Left colon (tissue), 2 donors: Measurements from ENCODE around the gene MBD1. TPM values are rescaled to one million over a fixed set of nuclear protein-coding genes. Genes with fewer than 3 reads are reported as not detected.
A peak's percentile ranks its signal among the peaks of the same experiment; 100 is the strongest.
"Not testable (repeated sequence)": the region's sequence is repeated elsewhere in the genome, so short reads cannot be mapped to it uniquely, and the experiment has no call there.

Source experiments
- ATAC-seq: fragments of 200-7000 bp; cut with Tn5 transposase; one replicate; pipeline ENCODE4 v1.9.1; 2020; ENCODE audit warnings: mild to moderate bottlenecking, moderate library complexity
- DNase-seq, 2 donors: peaks; one replicate each; pipeline ENCODE4 v3.0.0-alpha.2; 2020
- intact Hi-C, 2 donors: fragments of 100-400 bp; cut with DNase I in 1 of 2; cut with micrococcal nuclease in 1 of 2; formaldehyde crosslinking; loops; one replicate each; pipeline versions ENCODE4 v1.11.2 to v1.14.0; 2022; cut with DNase I, micrococcal nuclease
- total RNA-seq, 2 donors: library from RNA; stranded (reverse); fragmentation: NEBNext Ultra II Directional; extraction: Animal tissue kit (Norgen Biotek cat#: 25700); gene quantifications; one replicate each; pipeline ENCODE4 v1.2.1, GENCODE V29; 2021
- donor health status: DM: no; HTN: no; CAD: no.
- donor health status: DM: yes; HTN: yes; CAD: no.

MBD1 gene
- total RNA-seq, 2 donors from 2014 or later, result 66.4 to 68.0 TPM

DNA sequence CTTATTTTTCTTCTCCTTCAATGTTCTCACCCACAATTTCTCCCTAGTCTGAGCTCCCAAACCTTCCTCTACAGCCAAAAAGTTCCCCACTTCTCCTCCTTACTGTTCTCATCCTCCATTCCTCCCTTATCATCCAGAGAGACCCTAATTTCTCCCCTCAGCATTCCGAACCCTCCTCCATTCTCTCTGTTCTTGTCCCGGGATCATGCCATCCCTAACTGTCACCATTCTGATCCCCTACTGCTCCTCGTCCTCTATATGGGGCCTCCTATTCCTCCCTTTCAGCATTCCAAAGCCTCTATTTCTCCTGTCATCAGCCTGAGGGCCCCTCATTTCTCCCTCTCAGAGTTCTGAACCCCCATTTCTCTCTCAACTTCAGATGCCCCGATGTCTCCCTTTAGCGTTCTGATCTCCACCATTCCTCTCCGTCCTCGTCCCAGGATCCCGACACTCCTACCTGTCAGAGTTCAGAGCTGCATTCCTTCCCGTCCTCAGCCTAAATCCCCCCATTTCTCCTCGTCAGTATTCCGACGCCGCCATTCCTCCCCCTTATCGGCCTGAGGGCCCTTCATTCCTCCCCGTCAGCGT lies 522 bp downstream of the MBD1 start:
- intact Hi-C loops, result no loop called here
- DNase-seq, result no peak
- ATAC-seq, result no peak

- ATAC-seq (no peak), DNase-seq (no peak)
- intact Hi-C loops, result no loop called here
Measured at GRCh38 chr18:50279752-50280151, 1.6 kb downstream of the MBD1 start.

DNA sequence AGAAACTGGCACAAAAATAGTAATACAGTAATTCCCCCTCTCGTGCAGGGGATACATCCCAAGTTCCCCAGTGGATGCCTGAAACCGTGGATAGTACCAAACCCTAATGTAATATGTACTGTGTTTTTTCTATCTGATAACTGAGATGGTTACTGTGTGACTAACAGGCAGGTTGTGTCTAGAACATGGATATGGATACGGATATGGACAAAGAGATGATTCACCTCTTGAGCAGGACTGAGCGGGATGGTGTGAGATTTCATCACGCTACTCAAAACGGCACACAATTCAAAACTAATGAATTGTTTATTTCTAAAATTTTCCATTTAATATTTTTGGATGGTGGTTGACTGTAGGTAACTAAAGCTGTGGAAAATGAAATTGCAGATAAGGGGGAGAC lies 3.4 kb downstream of the MBD1 start:
- DNase-seq (no peak), ATAC-seq (no peak)
- intact Hi-C loops, result no loop called here

DNA sequence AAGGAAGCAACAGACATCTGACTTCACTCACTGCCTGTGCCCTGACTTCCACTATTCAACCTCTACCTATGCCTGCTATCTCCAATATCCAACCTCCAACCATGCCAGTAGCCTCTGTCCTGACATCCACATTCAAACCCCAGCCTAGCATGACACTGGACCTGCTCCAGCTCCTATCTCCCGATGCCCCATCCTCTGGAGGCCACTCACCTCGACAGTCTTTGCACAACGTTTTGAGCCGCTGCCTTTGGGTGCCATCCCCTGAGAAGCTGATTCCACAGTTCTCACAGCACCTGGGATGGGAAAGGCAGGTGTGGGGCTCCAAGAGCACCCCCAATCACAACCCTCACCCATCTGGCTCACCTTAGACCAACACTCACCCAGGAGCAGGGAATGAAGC lies 4.9 kb downstream of the MBD1 start:
- ATAC-seq (no peak), DNase-seq (no peak)
- intact Hi-C loops, result no loop called here

GRCh38 chr18:50275503-50276036 lies 5.8 kb downstream of the MBD1 start:
- intact Hi-C loops, result no loop called here
- ATAC-seq (no peak), DNase-seq (no peak)

- intact Hi-C loops, result no loop called here
- ATAC-seq (no peak), DNase-seq (no peak)
Measured at GRCh38 chr18:50274941-50275340, 6.4 kb downstream of the MBD1 start.

- intact Hi-C loops, result no loop called here
- ATAC-seq, result peak; percentile 9
- DNase-seq, result no peak
Measured at GRCh38 chr18:50274044-50274442, 7.3 kb downstream of the MBD1 start.

DNA sequence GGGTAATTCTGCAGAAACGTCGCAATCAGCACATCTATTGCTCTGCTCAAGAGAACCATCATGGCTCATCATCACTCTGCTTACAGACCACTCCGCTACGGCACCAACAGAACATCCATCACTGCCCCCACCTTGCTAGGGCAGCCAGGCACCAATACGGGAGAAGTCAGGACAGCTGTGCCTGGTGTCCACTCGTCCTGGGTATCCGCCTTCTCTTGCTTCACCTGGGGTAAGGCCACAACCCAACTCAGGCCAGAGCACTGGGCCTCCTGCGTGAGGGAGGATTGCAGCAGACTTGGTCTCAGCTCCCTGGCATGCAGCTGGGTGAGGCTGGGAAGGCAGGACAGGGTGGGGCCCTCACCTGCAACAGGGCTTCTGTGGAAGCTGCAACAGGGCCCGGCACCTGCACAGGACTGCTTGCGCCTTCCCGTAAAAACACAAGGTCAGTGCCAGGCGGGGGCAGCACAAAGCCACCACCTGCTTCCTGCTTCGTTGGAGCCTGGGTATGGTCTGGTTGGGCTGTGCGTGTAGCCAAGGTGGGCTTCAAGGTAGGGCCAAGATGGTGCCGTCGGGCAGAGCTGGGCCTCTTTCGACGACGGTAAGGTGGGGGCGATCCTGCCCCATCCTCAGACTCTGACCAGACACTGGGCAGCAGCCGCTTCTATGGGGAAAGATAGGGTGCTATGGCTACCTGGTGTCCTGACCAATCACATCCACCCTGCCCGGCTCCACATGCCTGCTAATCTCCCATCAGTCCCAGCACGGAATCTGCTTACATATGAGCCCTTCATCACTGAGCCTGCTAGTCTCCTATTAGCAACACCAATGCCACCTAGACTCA lies 7.9 kb downstream of the MBD1 start:
- no peak for DNase-seq

DNA sequence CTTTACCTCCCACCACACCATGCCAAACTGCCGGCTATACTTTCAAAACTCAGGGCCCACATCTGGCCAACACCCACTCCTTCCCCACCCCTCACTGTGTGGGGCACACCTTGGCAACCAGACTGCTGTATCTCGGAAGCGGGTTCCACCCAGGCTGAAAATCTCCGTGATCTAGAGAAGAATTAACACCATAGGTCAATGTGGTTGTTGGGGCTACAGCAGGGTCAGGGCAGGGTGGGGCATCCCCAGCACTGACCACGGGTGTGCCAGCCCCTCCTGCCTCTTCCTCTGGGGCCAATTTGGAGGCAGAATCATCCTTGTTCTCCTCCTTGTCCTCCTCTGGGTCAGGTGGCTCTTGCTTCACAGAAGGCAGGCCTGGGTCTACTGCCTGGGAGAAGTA lies 8.8 kb downstream of the MBD1 start:
- no peak for DNase-seq
- intact Hi-C loops, result no loop called here
- ATAC-seq, result no peak

More for the DNA sequence above, 7.9 kb downstream of the MBD1 start:
- intact Hi-C loops, result no loop called here
- ATAC-seq, result peak; percentile 6

DNA sequence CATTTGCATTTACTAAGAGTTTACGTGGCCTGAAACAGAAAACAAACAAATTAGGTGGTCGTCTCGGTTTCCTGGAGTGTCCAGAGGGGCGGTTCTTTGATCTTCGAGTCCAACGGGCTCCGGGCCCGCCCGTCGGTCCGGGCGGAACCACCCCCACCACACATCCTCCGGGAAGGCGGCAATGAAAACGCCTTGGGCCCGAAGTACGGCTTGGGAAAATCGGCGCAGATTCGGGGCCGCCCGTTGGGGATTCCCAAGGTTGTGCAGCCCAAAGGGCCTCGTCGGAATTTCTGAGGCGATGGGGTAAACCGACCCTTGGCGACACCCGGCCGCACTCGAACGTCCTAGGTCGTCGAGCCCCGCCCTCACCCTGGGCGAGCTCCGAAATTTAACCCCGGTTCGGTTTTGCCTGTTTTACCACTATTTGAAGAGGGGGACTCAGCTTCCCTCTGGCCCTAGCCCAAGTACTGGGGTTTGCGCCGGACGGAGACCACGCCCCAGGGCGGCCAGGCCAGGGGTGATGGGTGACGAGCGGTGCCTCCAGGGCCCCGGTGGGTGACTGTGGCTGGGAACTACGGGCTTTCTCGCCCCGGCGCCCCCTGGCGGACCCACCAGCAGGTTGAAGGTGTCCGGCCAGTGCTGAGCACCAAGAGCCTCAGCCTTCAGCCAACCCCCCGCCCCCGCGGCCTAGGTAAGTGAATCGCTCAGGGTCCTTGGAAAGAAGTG lies 13.1 kb downstream of the MBD1 start:
- intact Hi-C loops, result no loop called here
- DNase-seq (peak; percentile 85 to 91), ATAC-seq (peak; percentile 74)

DNA sequence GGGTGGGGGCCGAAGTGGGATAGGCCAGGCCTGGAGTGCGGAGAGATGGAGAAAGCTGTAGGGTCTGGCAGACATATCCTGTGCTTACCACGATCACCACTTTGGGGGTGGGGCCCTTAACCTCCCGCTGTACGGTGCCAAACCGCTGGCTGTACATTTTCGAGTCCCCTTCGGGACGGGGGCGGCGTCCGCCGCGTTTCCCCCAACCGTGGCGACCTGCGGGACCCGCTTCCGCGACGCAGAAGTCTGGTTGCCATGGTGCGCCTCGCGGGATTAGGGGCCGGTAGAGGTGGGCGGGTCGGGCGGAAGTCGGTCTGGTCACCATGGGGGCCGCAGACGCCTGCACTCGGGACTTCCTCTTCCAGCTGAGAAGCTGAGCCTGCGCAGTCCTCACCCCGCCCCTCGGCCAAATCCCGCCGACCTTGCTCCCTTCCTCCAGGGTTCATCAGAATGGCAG lies 15.0 kb downstream of the MBD1 start, which contains the start of gene CFAP53:
Gene CFAP53 (minus strand): TSS at position 248 of the 457 bp plus-strand sequence. CDS start 91 bp downstream, at position 157.
- ATAC-seq (peak; percentile 96), DNase-seq (peak; percentile 94 to 95)
- intact Hi-C loops, result no loop called here

- no peak for DNase-seq
Measured at GRCh38 chr18:50262977-50263376, 18.3 kb downstream of the MBD1 start.

DNA sequence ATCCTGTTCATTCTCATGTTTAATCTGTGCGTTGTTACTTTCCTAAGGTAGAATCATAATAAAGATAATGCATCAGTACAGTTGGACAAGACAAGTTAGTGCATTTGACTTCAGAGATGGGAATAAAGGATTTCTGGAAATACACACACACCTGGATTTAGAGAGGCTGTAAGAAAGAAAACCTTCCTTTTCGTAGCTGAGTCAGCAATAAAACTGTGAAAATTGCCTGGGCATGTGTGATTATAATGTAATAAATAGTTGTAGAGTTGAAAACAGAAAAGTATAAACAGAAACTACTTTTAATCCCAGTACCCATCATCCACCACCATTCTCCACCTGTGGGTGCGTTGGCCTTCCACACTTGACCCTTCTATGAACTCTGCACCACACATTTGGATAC lies 30.4 kb downstream of the MBD1 start:
- no peak for ATAC-seq
- DNase-seq, result no peak
- intact Hi-C loops, result no loop called here

More at GRCh38 chr18:50262977-50263376, 18.3 kb downstream of the MBD1 start:
- intact Hi-C loops, result no loop called here
- ATAC-seq, result no peak

DNA sequence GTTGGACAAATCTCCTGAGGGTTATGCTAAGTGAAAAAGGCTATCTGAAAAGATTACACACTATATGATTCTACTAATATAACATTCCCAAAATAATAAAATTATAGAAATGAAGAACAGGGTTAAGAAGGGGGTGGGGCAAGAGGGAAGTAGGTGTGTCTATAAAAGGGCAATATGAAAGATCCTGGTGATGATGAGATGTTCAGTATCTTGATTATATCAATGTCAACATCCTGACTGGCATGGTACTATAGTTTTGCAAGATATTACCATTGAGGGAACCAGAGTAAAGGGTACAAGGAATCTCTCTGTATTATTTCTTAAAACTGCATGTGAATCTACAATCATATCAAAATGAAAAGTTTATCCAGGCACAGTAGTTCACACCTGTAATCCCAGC lies 31.7 kb downstream of the MBD1 start:
- DNase-seq (no peak), ATAC-seq (no peak)
- intact Hi-C loops, result no loop called here

DNA sequence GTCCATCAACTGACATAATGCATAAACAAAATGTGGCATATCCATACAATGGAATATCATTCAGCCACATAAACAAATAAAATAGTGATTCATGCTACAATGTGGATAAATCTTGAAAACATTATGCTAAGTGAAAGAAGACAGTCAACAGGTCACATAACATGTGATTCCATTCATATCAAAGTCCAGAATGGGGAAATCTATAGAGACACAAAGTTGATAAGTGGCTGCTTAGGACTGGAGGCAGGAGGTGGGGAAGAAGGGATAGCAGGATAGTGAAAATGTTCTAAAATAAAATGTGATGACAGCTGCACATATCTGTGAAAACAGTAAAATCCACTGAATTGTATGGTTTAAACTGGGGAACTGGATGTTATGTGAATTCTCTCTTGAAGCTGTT lies 33.8 kb downstream of the MBD1 start:
- ATAC-seq, result no peak

GRCh38 chr18:50241768-50242167 lies 39.6 kb downstream of the MBD1 start:
- intact Hi-C loops, ATAC-seq, DNase-seq: not testable (repeated sequence)

More for the DNA sequence above, 33.8 kb downstream of the MBD1 start:
- intact Hi-C loops, result no loop called here
- DNase-seq, result no peak

- intact Hi-C loops, result no loop called here
- peak; percentile 72 for ATAC-seq
- no peak for DNase-seq
Measured at GRCh38 chr18:50240080-50240563, 41.2 kb downstream of the MBD1 start.

DNA sequence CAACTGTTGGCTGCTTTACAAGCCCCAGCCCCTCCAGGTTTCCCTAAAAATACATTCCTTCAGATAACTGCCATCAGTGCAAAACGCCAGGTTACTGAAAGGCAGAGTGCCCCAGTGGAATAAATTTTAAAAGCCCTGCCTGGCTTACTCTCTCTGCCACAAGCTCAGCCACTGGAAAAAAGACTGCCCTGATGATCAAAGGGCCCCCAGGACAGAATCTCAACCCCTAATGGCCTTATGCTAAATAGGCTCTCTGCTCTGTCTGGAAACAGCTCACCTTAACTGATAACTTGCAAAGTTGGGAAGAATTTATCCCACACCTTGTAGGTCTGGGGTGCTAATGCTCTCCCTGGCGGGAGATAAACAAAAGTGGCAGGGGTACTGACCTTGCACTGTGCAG lies 48.9 kb downstream of the MBD1 start:
- no peak for ATAC-seq
- intact Hi-C loops, result no loop called here
- no peak for DNase-seq

DNA sequence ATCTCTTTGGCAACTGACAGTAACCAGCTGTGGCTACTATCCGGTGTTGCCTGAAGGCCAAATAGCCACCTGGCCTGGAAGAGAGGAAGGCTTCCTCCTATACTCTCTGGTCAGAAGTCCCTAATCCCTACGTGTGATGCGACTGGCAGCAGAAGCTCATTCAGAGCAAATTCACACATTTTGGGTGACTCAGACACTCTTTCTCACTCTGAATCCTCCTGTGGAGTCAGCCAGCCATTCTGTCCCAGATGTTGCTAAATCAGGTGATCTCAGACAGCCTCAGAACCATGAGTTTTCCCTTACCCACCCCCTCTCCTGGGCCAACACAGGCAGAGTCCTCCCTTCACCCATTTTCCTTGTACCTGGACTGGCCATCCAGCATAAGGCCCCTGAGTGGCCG lies 49.7 kb downstream of the MBD1 start:
- intact Hi-C loops, result no loop called here
- ATAC-seq, result no peak
- no peak for DNase-seq
